PFSK-1 (cell line): ENCODE results near the gene ZNF768.

Source experiments
- FOXP2 ChIP-seq: optimal IDR thresholded peaks from 2 replicates; pipeline ENCODE3; 2011; ENCODE audit warnings: borderline replicate concordance, control low read depth, inconsistent platforms; ENCODE audit not compliant: insufficient read depth; ENCODE audit errors: extremely low read length, extremely low read depth
- POLR2AphosphoS5 ChIP-seq: IDR thresholded peaks from 2 replicates; pipeline ENCODE4 v1.6.1; 2012; ENCODE audit warnings: low read depth, mild to moderate bottlenecking, control low read depth, low read length, moderate library complexity
- REST ChIP-seq, 2 experiments: IDR thresholded peaks; 2 replicates each; pipeline versions ENCODE4 v1.6.1 to v1.8.0; 2011 to 2012; ENCODE audit warnings: low read depth in 2 of 2, low read length in 2 of 2, control low read depth in 1 of 2, inconsistent platforms in 1 of 2, mild to moderate bottlenecking in 1 of 2, moderate library complexity in 1 of 2; ENCODE audit not compliant: insufficient read depth in 1 of 2
- TAF1 ChIP-seq: IDR thresholded peaks from 2 replicates; pipeline ENCODE4 v1.6.1; 2012; ENCODE audit warnings: low read length, control low read depth, borderline replicate concordance; ENCODE audit not compliant: insufficient read depth

GRCh38 chr16:30521476-30521872, 4.9 kb downstream of the ZNF768 start:
- TF ChIP-seq POLR2AphosphoS5, result no peak
- no peak for TF ChIP-seq REST (IDR thresholded peaks at IDR 0.05; ENCODE audit: insufficient read depth in 1 of 2, low read depth in 2 of 2, low read length in 2 of 2)
- no peak for TF ChIP-seq TAF1
- TF ChIP-seq FOXP2, result no peak
